MM.1S (cell line): ENCODE results near the gene RNFT2.

ENCODE experiments used
- DNase-seq: peaks from one replicate; pipeline ENCODE4 v3.0.0-alpha.2; 2015
- H2AFZ ChIP-seq: fragments of 300-600 bp; sonication (generic); 2 replicates; pipeline ENCODE4 v1.6.0; 2016; ENCODE audit warnings: antibody characterized with exemption, low read length
- H3F3A ChIP-seq: fragments of 300-600 bp; sonication (generic); 2 replicates; pipeline ENCODE4 v1.6.1; 2016; ENCODE audit warnings: mild to moderate bottlenecking, antibody characterized with exemption, low read length, moderate library complexity, mixed read lengths; ENCODE audit not compliant: insufficient read depth
- H3K27ac ChIP-seq: fragments of 300-600 bp; sonication (generic); 2 replicates; pipeline ENCODE4 v1.5.1; 2016; ENCODE audit warnings: mild to moderate bottlenecking, low read length
- H3K27me3 ChIP-seq: fragments of 300-600 bp; sonication (generic); replicated peaks from 2 replicates; pipeline ENCODE4 v1.6.0; 2016; ENCODE audit warnings: low read length; ENCODE audit not compliant: insufficient read depth
- H3K36me3 ChIP-seq: fragments of 300-600 bp; sonication (generic); replicated peaks from 2 replicates; pipeline ENCODE4 v1.6.1; 2016; ENCODE audit warnings: mild to moderate bottlenecking, low read length, mixed read lengths; ENCODE audit not compliant: insufficient read depth
- H3K4me1 ChIP-seq: fragments of 300-600 bp; sonication (generic); 2 replicates; pipeline ENCODE4 v1.6.1; 2016; ENCODE audit warnings: low read length, mixed read lengths
- H3K4me2 ChIP-seq: fragments of 300-600 bp; sonication (generic); 2 replicates; pipeline ENCODE4 v1.6.0; 2016; ENCODE audit warnings: low read depth, low read length
- H3K4me3 ChIP-seq: fragments of 300-600 bp; sonication (generic); 2 replicates; pipeline ENCODE4 v1.5.1; 2016; ENCODE audit warnings: low read length, mixed read lengths
- H3K79me2 ChIP-seq: fragments of 300-600 bp; sonication (generic); 2 replicates; pipeline ENCODE4 v1.6.1; 2016; ENCODE audit warnings: mixed run types, low read length, mixed read lengths
- H3K9ac ChIP-seq: fragments of 300-600 bp; sonication (generic); 2 replicates; pipeline ENCODE4 v1.6.1; 2016; ENCODE audit warnings: low read length, mixed read lengths
- H3K9me2 ChIP-seq: fragments of 300-600 bp; sonication (generic); replicated peaks from 2 replicates; pipeline ENCODE4 v1.6.1; 2016; ENCODE audit warnings: mild to moderate bottlenecking, low read length, mixed read lengths; ENCODE audit not compliant: insufficient read depth
- H3K9me3 ChIP-seq: fragments of 300-600 bp; sonication (generic); replicated peaks from 2 replicates; pipeline ENCODE4 v1.6.1; 2016; ENCODE audit warnings: mild to moderate bottlenecking, low read length, mixed read lengths; ENCODE audit not compliant: insufficient read depth
- H4K20me1 ChIP-seq: fragments of 300-600 bp; sonication (generic); 2 replicates; pipeline ENCODE4 v1.6.1; 2016; ENCODE audit warnings: mild to moderate bottlenecking, low read length, moderate library complexity, mixed read lengths; ENCODE audit not compliant: insufficient read depth
- EZH2 ChIP-seq: fragments of 300-600 bp; sonication (generic); optimal IDR thresholded peaks from 2 replicates; pipeline ENCODE3; 2017; ENCODE audit warnings: low read depth, mild to moderate bottlenecking, antibody characterized with exemption, low read length, mixed read lengths
- EZH2phosphoT487 ChIP-seq: fragments of 300-600 bp; sonication (generic); IDR thresholded peaks from 2 replicates; pipeline ENCODE4 v1.6.1; 2018; ENCODE audit warnings: antibody characterized with exemption, low read length
- TF ChIP-seq, protein P1 (sequence below): fragments of 300-600 bp; sonication (generic); IDR thresholded peaks from 2 replicates; pipeline ENCODE4 v1.5.1; 2016; ENCODE audit warnings: antibody characterized with exemption, low read length, mixed read lengths

Gene RNFT2

DNA sequence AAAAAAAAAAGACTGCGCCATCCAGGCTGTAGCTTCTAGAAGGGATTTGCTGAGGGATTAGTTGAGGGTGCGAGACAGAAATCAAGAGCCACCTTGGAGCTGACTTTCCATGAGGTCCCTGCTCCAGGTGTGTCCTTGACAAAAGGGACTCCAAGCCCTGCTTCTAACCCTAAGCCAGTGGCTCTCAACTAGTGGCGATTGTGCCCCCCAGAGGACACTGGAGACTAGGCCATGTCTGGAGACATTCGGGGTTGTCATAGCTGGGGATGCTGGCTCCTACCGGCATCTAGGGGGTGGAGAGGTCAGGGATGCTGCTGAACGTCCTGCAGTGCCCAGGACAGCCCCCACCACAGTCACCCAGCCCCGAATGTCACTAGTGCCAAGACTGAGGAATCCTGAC lies 40.8 kb upstream of the RNFT2 start:
- Histone ChIP-seq H3K9ac (no peak overlapping the region), H3K36me3 (no peaks in the 10 kb centered on the region), H4K20me1 (no peaks in the 10 kb centered on the region), H3K4me3 (no peak overlapping the region), H3K27me3 (no peaks in the 10 kb centered on the region), H3K27ac (no peak overlapping the region), H3K9me2 (no peaks in the 10 kb centered on the region), H3K4me1 (no peaks in the 10 kb centered on the region), H3F3A (no peaks in the 10 kb centered on the region), H3K9me3 (no peaks in the 10 kb centered on the region), H3K4me2 (no peak overlapping the region), H2AFZ (no peak overlapping the region), H3K79me2 (no peaks in the 10 kb centered on the region)
- no peak for TF ChIP-seq EZH2phosphoT487
- no peak for TF ChIP-seq EZH2
- TF ChIP-seq, protein P1, sequence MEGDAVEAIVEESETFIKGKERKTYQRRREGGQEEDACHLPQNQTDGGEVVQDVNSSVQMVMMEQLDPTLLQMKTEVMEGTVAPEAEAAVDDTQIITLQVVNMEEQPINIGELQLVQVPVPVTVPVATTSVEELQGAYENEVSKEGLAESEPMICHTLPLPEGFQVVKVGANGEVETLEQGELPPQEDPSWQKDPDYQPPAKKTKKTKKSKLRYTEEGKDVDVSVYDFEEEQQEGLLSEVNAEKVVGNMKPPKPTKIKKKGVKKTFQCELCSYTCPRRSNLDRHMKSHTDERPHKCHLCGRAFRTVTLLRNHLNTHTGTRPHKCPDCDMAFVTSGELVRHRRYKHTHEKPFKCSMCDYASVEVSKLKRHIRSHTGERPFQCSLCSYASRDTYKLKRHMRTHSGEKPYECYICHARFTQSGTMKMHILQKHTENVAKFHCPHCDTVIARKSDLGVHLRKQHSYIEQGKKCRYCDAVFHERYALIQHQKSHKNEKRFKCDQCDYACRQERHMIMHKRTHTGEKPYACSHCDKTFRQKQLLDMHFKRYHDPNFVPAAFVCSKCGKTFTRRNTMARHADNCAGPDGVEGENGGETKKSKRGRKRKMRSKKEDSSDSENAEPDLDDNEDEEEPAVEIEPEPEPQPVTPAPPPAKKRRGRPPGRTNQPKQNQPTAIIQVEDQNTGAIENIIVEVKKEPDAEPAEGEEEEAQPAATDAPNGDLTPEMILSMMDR = peak; percentile 15
- DNase-seq = no peak

DNA sequence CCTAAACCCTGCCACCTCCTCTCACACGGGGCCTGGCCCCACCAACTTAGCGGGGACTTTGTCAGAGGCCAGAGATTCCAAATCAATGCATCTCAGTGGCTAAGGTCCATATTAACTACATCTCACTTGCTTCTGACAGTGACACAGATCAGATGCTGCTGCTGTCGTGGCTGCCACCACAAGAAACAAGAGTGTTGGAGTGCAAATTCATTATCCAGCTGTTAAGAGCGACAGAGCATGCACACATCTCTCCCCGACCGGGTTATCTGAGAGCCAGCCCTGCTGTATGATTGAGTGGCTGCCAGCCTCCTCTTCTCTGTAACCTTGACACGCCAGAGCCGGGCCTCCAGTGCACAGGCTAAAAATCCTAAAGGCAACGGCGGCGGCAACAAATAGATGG lies 40.4 kb upstream of the RNFT2 start:
- H2AFZ ChIP-seq = no peak overlapping the region
- H3K36me3 ChIP-seq = no peaks in the 10 kb centered on the region
- no peaks in the 10 kb centered on the region for H4K20me1 ChIP-seq
- no peak overlapping the region for H3K4me3 ChIP-seq
- no peaks in the 10 kb centered on the region for H3K9me2 ChIP-seq
- TF ChIP-seq, protein P1 = no peak
- H3K27me3 ChIP-seq = no peaks in the 10 kb centered on the region
- no peaks in the 10 kb centered on the region for H3K4me1 ChIP-seq
- H3F3A ChIP-seq = no peaks in the 10 kb centered on the region
- H3K9me3 ChIP-seq = no peaks in the 10 kb centered on the region
- no peak overlapping the region for H3K9ac ChIP-seq
- H3K4me2 ChIP-seq = no peak overlapping the region
- no peak for DNase-seq
- H3K27ac ChIP-seq = no peak overlapping the region
- H3K79me2 ChIP-seq = no peaks in the 10 kb centered on the region

DNA sequence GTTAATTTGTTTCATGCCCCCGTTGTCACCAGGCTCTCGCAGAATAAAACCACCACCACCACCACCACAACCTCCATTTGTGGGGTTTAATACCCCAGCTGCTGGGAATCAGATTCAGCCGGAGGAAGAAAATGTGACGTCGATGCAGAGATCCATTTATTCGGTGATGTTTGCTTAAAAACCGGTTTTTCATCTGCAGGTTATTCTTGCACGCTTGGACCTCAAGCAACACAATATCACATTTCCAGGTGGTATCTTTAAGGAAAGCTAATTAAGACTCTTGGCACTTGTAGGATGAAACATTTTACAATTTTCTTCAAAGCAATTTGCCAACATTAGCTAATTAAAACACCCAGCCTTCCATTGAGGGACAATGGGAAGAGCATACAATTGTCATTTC lies 40.0 kb upstream of the RNFT2 start:
- no peaks in the 10 kb centered on the region for H3F3A ChIP-seq
- H3K36me3 ChIP-seq = no peaks in the 10 kb centered on the region
- H3K4me1 ChIP-seq = no peaks in the 10 kb centered on the region
- H3K27me3 ChIP-seq = no peaks in the 10 kb centered on the region
- no peak for DNase-seq
- no peak overlapping the region for H3K4me3 ChIP-seq
- no peaks in the 10 kb centered on the region for H4K20me1 ChIP-seq
- no peaks in the 10 kb centered on the region for H3K79me2 ChIP-seq
- H3K9me2 ChIP-seq = no peaks in the 10 kb centered on the region
- H3K9me3 ChIP-seq = no peaks in the 10 kb centered on the region
- no peak overlapping the region for H2AFZ ChIP-seq
- H3K27ac ChIP-seq = no peak overlapping the region
- H3K9ac ChIP-seq = no peak overlapping the region
- no peak overlapping the region for H3K4me2 ChIP-seq
- TF ChIP-seq, protein P1 = no peak
- TF ChIP-seq EZH2 (no peak), EZH2phosphoT487 (no peak)
